HCT116 (cell line): ENCODE results near the gene ERRFI1. TPM values are rescaled to one million over a fixed set of nuclear protein-coding genes. Genes with fewer than 3 reads are reported as not detected.
A peak's percentile ranks its signal among the peaks of the same experiment; 100 is the strongest.

Source experiments
- ATAC-seq: fragments of 200-7000 bp; cut with Tn5 transposase; 2 replicates; pipeline ENCODE4 v1.9.1; 2020; ENCODE audit warnings: mild to moderate bottlenecking, moderate library complexity
- BruUV-seq: library from RNA; stranded (reverse); fragments of 400-500 nt; replicated peaks from 2 replicates; lab custom pipeline; 2021; lab: Mats Ljungman, UMichigan
- CTCF ChIA-PET: fragments of 300-600 bp; sonication (Branson Sonifier 250); formaldehyde crosslinking; loops from one replicate; lab custom pipeline; 2021; ENCODE audit warnings: antibody characterized with exemption; lab: Charles Lee
- POLR2A ChIA-PET: fragments of 300-600, 350-600 bp; sonication (Branson Sonifier 250); formaldehyde crosslinking; loops from one replicate; lab custom pipeline; 2021; ENCODE audit warnings: antibody characterized with exemption; lab: Charles Lee
- RAD21 ChIA-PET, 2 experiments: fragments of 300-600 bp; sonication (Branson Sonifier 250); formaldehyde crosslinking; loops; one replicate each; lab custom pipeline; 2023; ENCODE audit warnings: low total read pairs in 2 of 2; ENCODE audit not compliant: uncharacterized antibody in 2 of 2, unreplicated experiment in 2 of 2, low non-redundant PET in 1 of 2; lab: Charles Lee
- DNase-seq: peaks from one replicate; pipeline ENCODE4 v3.0.0-alpha.2; 2010; ENCODE audit warnings: low read depth, low spot score
- H2AFZ ChIP-seq: fragments of 200-600 bp; shearing (Covaris generic), sonication (generic); 2 replicates; pipeline ENCODE4 v1.6.1; 2017; ENCODE audit warnings: low read depth, mixed run types, mixed read lengths, antibody characterized with exemption, low read length; ENCODE audit not compliant: poor library complexity, severe bottlenecking
- H3K27ac ChIP-seq: 2 replicates; pipeline ENCODE4 v1.5.1; 2012; ENCODE audit warnings: low read depth, low read length
- H3K27me3 ChIP-seq: fragments of 200-600 bp; sonication (generic); 2 replicates; pipeline ENCODE4 v1.6.1; 2016; ENCODE audit warnings: mixed run types, low read length, mixed read lengths; ENCODE audit not compliant: insufficient read depth
- H3K36me3 ChIP-seq, 2 experiments: fragments of 200-500 bp in 1 of 2; fragments of 200-600 bp in 1 of 2; sonication (Bioruptor generic) in 1 of 2; sonication (generic) in 1 of 2; 2 replicates each; pipeline versions ENCODE4 v1.5.1 to v1.6.1; 2014 to 2016; ENCODE audit warnings: low read length in 2 of 2, inconsistent platforms in 1 of 2, mixed read lengths in 1 of 2, mixed run types in 1 of 2; ENCODE audit not compliant: insufficient read depth in 2 of 2, control insufficient read depth in 1 of 2
- H3K4me1 ChIP-seq, 2 experiments: fragments of 200-600 bp in 1 of 2; sonication (generic) in 1 of 2; 2 replicates each; pipeline versions ENCODE4 v1.5.1 to v1.6.1; 2012 to 2017; ENCODE audit warnings: low read length in 2 of 2, inconsistent platforms in 1 of 2, mild to moderate bottlenecking in 1 of 2, mixed read lengths in 1 of 2, mixed run types in 1 of 2, moderate library complexity in 1 of 2; ENCODE audit not compliant: insufficient read depth in 2 of 2, control insufficient read depth in 1 of 2
- H3K4me2 ChIP-seq: fragments of 200-600 bp; sonication (generic); 2 replicates; pipeline ENCODE4 v1.6.1; 2017; ENCODE audit warnings: mixed run types, low read length, mixed read lengths
- H3K4me3 ChIP-seq, 2 experiments: fragments of 200-600 bp in 1 of 2; sonication (generic) in 1 of 2; replicated peaks in 1 of 2; 2 replicates each; pipeline ENCODE4 v1.5.1; 2011 to 2016; ENCODE audit warnings: low read length in 2 of 2, control low read depth in 1 of 2, low read depth in 1 of 2, mild to moderate bottlenecking in 1 of 2, mixed read lengths in 1 of 2, mixed run types in 1 of 2
- H3K79me2 ChIP-seq: fragments of 200-600 bp; sonication (generic); 2 replicates; pipeline ENCODE4 v1.6.1; 2017; ENCODE audit warnings: mild to moderate bottlenecking, mixed run types, low read length, moderate library complexity, mixed read lengths; ENCODE audit not compliant: insufficient read depth
- H3K9ac ChIP-seq: fragments of 200-600 bp; sonication (generic); 2 replicates; pipeline ENCODE4 v1.6.1; 2016; ENCODE audit warnings: low read length, mixed read lengths
- H3K9me2 ChIP-seq: fragments of 200-600 bp; sonication (generic), shearing (Covaris generic); 2 replicates; pipeline ENCODE4 v1.6.1; 2017; ENCODE audit warnings: mixed run types, mild to moderate bottlenecking, moderate library complexity; ENCODE audit not compliant: insufficient read depth
- H3K9me3 ChIP-seq, 2 experiments: fragments of 200-500 bp in 1 of 2; fragments of 200-600 bp in 1 of 2; sonication (Bioruptor generic) in 1 of 2; sonication (generic) in 1 of 2; 2 replicates each; pipeline ENCODE4 v1.6.1; 2014 to 2017; ENCODE audit warnings: low read length in 2 of 2, mixed read lengths in 2 of 2, inconsistent platforms in 1 of 2, low read depth in 1 of 2, mild to moderate bottlenecking in 1 of 2, mixed run types in 1 of 2, moderate library complexity in 1 of 2; ENCODE audit not compliant: control insufficient read depth in 1 of 2, insufficient read depth in 1 of 2
- H4K20me1 ChIP-seq: fragments of 200-600 bp; sonication (generic), shearing (Covaris generic); 2 replicates; pipeline ENCODE4 v1.6.1; 2017; ENCODE audit warnings: mixed run types, mild to moderate bottlenecking, moderate library complexity; ENCODE audit not compliant: insufficient read depth
- CTCF ChIP-seq, 3 experiments: fragments of 200-600 bp in 1 of 3; sonication (generic) in 1 of 3; IDR thresholded peaks in 2 of 3; conservative IDR thresholded peaks in 1 of 3; 2 replicates each; pipeline ENCODE4 v1.5.1; 2012 to 2017; ENCODE audit warnings: low read depth in 2 of 3, low read length in 2 of 3, antibody characterized with exemption in 1 of 3, borderline replicate concordance in 1 of 3, control low read depth in 1 of 3, mild to moderate bottlenecking in 1 of 3, mixed read lengths in 1 of 3, mixed run types in 1 of 3, moderate library complexity in 1 of 3; ENCODE audit not compliant: insufficient read depth in 1 of 3
- ELF1 ChIP-seq: IDR thresholded peaks from 2 replicates; pipeline ENCODE4 v1.6.1; 2012; ENCODE audit warnings: low read depth, borderline replicate concordance
- EZH2 ChIP-seq: fragments of 200-600 bp; sonication (generic); IDR thresholded peaks from 2 replicates; pipeline ENCODE4 v1.6.1; 2017; ENCODE audit warnings: antibody characterized with exemption, mixed run types
- EZH2phosphoT487 ChIP-seq: fragments of 200-600 bp; IDR thresholded peaks from 2 replicates; pipeline ENCODE4 v1.6.1; 2018; ENCODE audit warnings: antibody characterized with exemption, borderline replicate concordance
- POLR2AphosphoS5 ChIP-seq: IDR thresholded peaks from 2 replicates; pipeline ENCODE4 v1.6.1; 2011; ENCODE audit warnings: mild to moderate bottlenecking, low read depth, low read length, moderate library complexity
- REST ChIP-seq: IDR thresholded peaks from 2 replicates; pipeline ENCODE4 v1.6.1; 2012; ENCODE audit warnings: low read depth
- SIN3A ChIP-seq: IDR thresholded peaks from 2 replicates; pipeline ENCODE4 v1.6.1; 2012; ENCODE audit warnings: low read depth
- SP1 ChIP-seq: IDR thresholded peaks from 2 replicates; pipeline ENCODE4 v1.6.1; 2012; ENCODE audit warnings: low read depth
- SRF ChIP-seq: IDR thresholded peaks from 2 replicates; pipeline ENCODE4 v1.6.1; 2012; ENCODE audit warnings: low read depth
- YY1 ChIP-seq: IDR thresholded peaks from 2 replicates; pipeline ENCODE4 v1.6.1; 2011; ENCODE audit warnings: low read length, low read depth, moderate library complexity, mild to moderate bottlenecking; ENCODE audit not compliant: insufficient replicate concordance; ENCODE audit errors: extremely low read depth
- ZBTB33 ChIP-seq: IDR thresholded peaks from 2 replicates; pipeline ENCODE4 v1.6.1; 2011; ENCODE audit warnings: mild to moderate bottlenecking, low read length, moderate library complexity; ENCODE audit not compliant: insufficient replicate concordance; ENCODE audit errors: extremely low read depth
- ZFX ChIP-seq: fragments of 450-650 bp; IDR thresholded peaks from 2 replicates; pipeline ENCODE4 v1.6.1; 2017
- intact Hi-C: fragments of 100-400 bp; cut with micrococcal nuclease; formaldehyde crosslinking; loops from 2 replicates; pipeline ENCODE4 v1.10.0; 2022
- total RNA-seq: library from RNA; stranded (reverse); gene quantifications from one replicate; pipeline ENCODE4 v1.2.1, GENCODE V29; 2021; ENCODE audit not compliant: unreplicated experiment

Gene ERRFI1
- total RNA-seq, 1 experiment from 2014 or later = 777 TPM

GRCh38 chr1:8043621-8044020 is 17.5 kb upstream of the ERRFI1 start:
- Histone ChIP-seq H3K9me2 (no peaks in the 10 kb centered on the region), H3K36me3 (no peaks in the 10 kb centered on the region), H3K4me3 (no peak overlapping the region), H3K27ac (peak overlapping the region; percentile 92), H2AFZ (no peak overlapping the region), H3K4me1 (peaks cover 87 to 99% of the 10 kb centered on the region in 2 experiments), H3K9me3 (no peaks in the 10 kb centered on the region), H3K9ac (peak overlapping the region; percentile 1; the same call in 1 of the 2 replicates), H3K27me3 (no peaks in the 10 kb centered on the region), H3K4me2 (peak overlapping the region; percentile 43; the same call in 1 of the 2 replicates), H3K79me2 (no peaks in the 10 kb centered on the region), H4K20me1 (no peaks in the 10 kb centered on the region)
- intact Hi-C loops = no loop called here
- ATAC-seq (no peak), DNase-seq (no peak)
- ChIA-PET RAD21 (interaction anchor here in 1 of 2 experiments (0.6 kb wide), 1 partner anchor 161 kb away, joined by 3 read pairs; no protein-coding TSS in a partner anchor), CTCF (interaction anchor here (1.1 kb wide), 1 partner anchor 12 kb away, joined by 3 read pairs; no protein-coding TSS in a partner anchor), POLR2A (interaction anchor here (1.4 to 2.8 kb wide), 3 partner anchors 16 to 123 kb away, joined by 3 to 17 read pairs (median 13); no protein-coding TSS in a partner anchor)
- no peak for TF ChIP-seq SRF
- no peak for TF ChIP-seq REST
- no peak for TF ChIP-seq CTCF (IDR thresholded peaks at IDR 0.05 in 2 of 3, conservative IDR thresholded peaks at IDR 0.05 in 1 of 3; ENCODE audit: borderline replicate concordance in 1 of 3, insufficient read depth in 1 of 3, low read depth in 2 of 3, low read length in 2 of 3)
- TF ChIP-seq YY1 = no peak
- no peak for TF ChIP-seq ELF1
- TF ChIP-seq EZH2phosphoT487 = no peak
- TF ChIP-seq ZFX = no peak
- TF ChIP-seq EZH2 = no peak
- no peak for TF ChIP-seq POLR2AphosphoS5
- no peak for TF ChIP-seq ZBTB33
- no peak for TF ChIP-seq SP1
- TF ChIP-seq SIN3A = no peak
- no TSS peak for BruUV-seq
